Smooth muscle cell (in vitro differentiated cells): Measurements from ENCODE around the gene EFHD2. TPM values are rescaled to one million over a fixed set of nuclear protein-coding genes. Genes with fewer than 3 reads are reported as not detected.
A peak's percentile ranks its signal among the peaks of the same experiment; 100 is the strongest.

Experiments
- DNase-seq: peaks from one replicate; lab custom pipeline; 2025; ENCODE audit not compliant: unreplicated experiment; lab: John Stamatoyannopoulos, UW
- H2AFZ ChIP-seq: fragments of 200-600 bp; sonication (generic); 2 replicates; pipeline ENCODE4 v1.6.0; 2016; ENCODE audit warnings: antibody characterized with exemption, low read depth, mild to moderate bottlenecking
- H3F3A ChIP-seq: fragments of 200-600 bp; sonication (generic); 2 replicates; pipeline ENCODE4 v1.6.0; 2017; ENCODE audit warnings: antibody characterized with exemption, low read depth
- H3K27ac ChIP-seq: fragments of 200-600 bp; sonication (generic); 2 replicates; pipeline ENCODE4 v1.5.1; 2016; ENCODE audit warnings: low read depth, mild to moderate bottlenecking
- H3K27me3 ChIP-seq: fragments of 200-600 bp; sonication (generic); 2 replicates; pipeline ENCODE4 v1.6.1; 2016; ENCODE audit warnings: low read depth, mild to moderate bottlenecking
- H3K36me3 ChIP-seq: fragments of 200-600 bp; sonication (generic); 2 replicates; pipeline ENCODE4 v1.5.1; 2016; ENCODE audit warnings: low read depth
- H3K4me1 ChIP-seq: fragments of 200-600 bp; sonication (generic); 2 replicates; pipeline ENCODE4 v1.5.1; 2016; ENCODE audit warnings: low read depth
- H3K4me2 ChIP-seq: fragments of 200-600 bp; sonication (generic); 2 replicates; pipeline ENCODE4 v1.6.0; 2016; ENCODE audit warnings: mild to moderate bottlenecking
- H3K4me3 ChIP-seq: fragments of 200-600 bp; sonication (generic); 2 replicates; pipeline ENCODE4 v1.5.1; 2016; ENCODE audit warnings: mild to moderate bottlenecking
- H3K79me2 ChIP-seq: fragments of 200-600 bp; sonication (generic); 2 replicates; pipeline ENCODE4 v1.6.0; 2016; ENCODE audit warnings: low read depth, mild to moderate bottlenecking
- H3K9ac ChIP-seq: fragments of 200-600 bp; sonication (generic); 2 replicates; pipeline ENCODE4 v1.6.0; 2016; ENCODE audit warnings: low read depth
- H3K9me3 ChIP-seq: fragments of 200-600 bp; sonication (generic); replicated peaks from 2 replicates; pipeline ENCODE4 v1.5.1; 2016; ENCODE audit warnings: low read depth
- H4K20me1 ChIP-seq: fragments of 200-600 bp; sonication (generic); 2 replicates; pipeline ENCODE4 v1.6.0; 2016; ENCODE audit warnings: low read depth
- WGBS: methylation state at CpG from one replicate; pipeline ENCODE4 v1.1.7; 2016; ENCODE audit warnings: low lambda C conversion rate; 5-methylcytosine and 5-hydroxymethylcytosine counted together
- polyA plus RNA-seq: library from polyadenylated mRNA; unstranded; fragments of >200 nt; fragmentation: Nextera tagmentation; extraction: Ambion mirVana; gene quantifications from 2 replicates; pipeline ENCODE4 v1.2.1, GENCODE V29; 2016
- total RNA-seq: library from RNA; depleted of rRNA; stranded (reverse); fragments of >200 nt; gene quantifications from 2 replicates; pipeline ENCODE4 v1.2.3, GENCODE V29; 2014
- TF ChIP-seq, protein P1 (sequence below): fragments of 200-600 bp; sonication (generic); IDR thresholded peaks from 2 replicates; pipeline ENCODE4 v1.5.1; 2017; ENCODE audit warnings: borderline replicate concordance, mild to moderate bottlenecking, antibody characterized with exemption; ENCODE audit not compliant: insufficient read depth, poor library complexity, severe bottlenecking

The EFHD2 gene
- total and polyA plus RNA-seq, 2 experiments from 2014 or later, result 7.0 to 22.9 TPM

DNA sequence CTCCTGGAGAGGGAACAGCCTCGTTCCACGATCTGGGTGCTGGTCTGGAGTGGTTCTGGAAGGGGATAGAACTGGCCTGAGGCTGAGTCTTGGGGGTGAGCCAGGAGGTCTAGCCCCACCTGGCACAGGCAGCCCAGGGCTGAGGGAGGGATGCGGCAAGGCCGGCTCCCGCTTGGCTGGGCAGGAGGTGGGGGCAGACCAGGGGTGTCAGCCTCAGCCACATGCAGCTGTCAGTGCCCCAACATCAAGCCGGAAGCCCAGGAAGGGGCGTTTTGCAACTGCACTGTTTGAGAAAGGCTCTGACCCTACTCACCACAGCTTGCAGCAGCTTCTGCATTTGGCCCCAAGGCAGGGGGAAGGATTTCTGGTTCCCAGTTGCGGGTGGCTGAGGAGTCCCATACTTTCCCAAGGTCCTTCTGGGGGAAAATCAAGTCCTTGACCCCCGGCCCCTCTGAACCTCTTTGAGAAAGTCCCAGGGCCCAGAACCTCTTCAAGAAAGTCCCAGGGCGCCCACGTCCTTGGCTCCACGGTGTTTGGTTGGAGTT lies 2.0 kb downstream of the EFHD2 start:
- no peak overlapping the region for H3K27ac ChIP-seq
- H3K9me3 ChIP-seq, result no peaks in the 10 kb centered on the region
- peaks cover 10% of the 10 kb centered on the region for H3K4me1 ChIP-seq
- H3K4me2 ChIP-seq, result peak overlapping the region; percentile 94
- 60% methylated on average over 12 of the region's 12 CpGs for WGBS
- no peaks in the 10 kb centered on the region for H3K27me3 ChIP-seq
- no peak overlapping the region for H2AFZ ChIP-seq
- no peak overlapping the region for H3K9ac ChIP-seq
- no peaks in the 10 kb centered on the region for H3K79me2 ChIP-seq
- H3F3A ChIP-seq, result peaks cover 15% of the 10 kb centered on the region
- no peak for DNase-seq
- no peaks in the 10 kb centered on the region for H3K36me3 ChIP-seq
- H3K4me3 ChIP-seq, result peak overlapping the region; percentile 89
- TF ChIP-seq, protein P1, sequence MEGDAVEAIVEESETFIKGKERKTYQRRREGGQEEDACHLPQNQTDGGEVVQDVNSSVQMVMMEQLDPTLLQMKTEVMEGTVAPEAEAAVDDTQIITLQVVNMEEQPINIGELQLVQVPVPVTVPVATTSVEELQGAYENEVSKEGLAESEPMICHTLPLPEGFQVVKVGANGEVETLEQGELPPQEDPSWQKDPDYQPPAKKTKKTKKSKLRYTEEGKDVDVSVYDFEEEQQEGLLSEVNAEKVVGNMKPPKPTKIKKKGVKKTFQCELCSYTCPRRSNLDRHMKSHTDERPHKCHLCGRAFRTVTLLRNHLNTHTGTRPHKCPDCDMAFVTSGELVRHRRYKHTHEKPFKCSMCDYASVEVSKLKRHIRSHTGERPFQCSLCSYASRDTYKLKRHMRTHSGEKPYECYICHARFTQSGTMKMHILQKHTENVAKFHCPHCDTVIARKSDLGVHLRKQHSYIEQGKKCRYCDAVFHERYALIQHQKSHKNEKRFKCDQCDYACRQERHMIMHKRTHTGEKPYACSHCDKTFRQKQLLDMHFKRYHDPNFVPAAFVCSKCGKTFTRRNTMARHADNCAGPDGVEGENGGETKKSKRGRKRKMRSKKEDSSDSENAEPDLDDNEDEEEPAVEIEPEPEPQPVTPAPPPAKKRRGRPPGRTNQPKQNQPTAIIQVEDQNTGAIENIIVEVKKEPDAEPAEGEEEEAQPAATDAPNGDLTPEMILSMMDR, result no peak
- H4K20me1 ChIP-seq, result peaks cover 37% of the 10 kb centered on the region

DNA sequence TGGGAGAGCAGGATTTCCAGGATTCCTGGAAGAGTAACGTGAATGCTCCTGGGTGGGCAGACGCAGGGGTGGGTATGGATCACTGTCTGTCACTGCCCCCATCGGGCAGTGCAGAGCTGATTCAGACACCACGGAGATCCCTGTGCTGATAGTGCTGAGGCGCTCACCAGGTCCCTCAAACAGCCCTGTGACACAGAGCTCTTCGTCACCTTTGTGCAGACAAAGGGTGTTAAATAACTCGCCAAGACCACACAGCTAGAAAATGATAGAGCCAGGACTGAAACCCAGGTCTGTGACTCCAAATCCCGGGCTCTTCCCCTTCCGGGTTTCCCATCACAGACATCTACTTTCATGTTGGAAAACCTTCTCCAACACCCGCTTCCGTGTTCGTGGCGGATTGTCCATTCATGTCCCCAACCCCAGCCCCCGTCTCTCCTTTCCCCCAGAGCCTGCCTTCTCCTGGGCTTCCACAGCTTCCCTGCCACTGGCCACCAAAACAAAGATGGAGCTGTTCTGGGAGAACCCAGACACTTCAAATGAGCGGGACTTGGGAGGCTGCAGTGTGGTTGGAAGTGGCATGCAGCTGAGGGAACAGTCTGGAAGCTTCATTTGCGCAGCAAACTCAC lies 2.6 kb downstream of the EFHD2 start:
- Histone ChIP-seq H3K79me2 (no peaks in the 10 kb centered on the region), H3K9me3 (no peaks in the 10 kb centered on the region), H3K4me1 (peaks cover 10% of the 10 kb centered on the region), H3K4me2 (peak overlapping the region; percentile 94), H3F3A (peaks cover 15% of the 10 kb centered on the region), H3K27ac (no peak overlapping the region), H3K4me3 (peak overlapping the region; percentile 89), H3K27me3 (no peaks in the 10 kb centered on the region), H2AFZ (no peak overlapping the region), H3K36me3 (no peaks in the 10 kb centered on the region), H3K9ac (no peak overlapping the region), H4K20me1 (peaks cover 40% of the 10 kb centered on the region)
- DNase-seq, result no peak
- 62% methylated on average over 16 of the region's 16 CpGs for WGBS
- TF ChIP-seq, protein P1, result no peak

- Histone ChIP-seq H3K36me3 (no peaks in the 10 kb centered on the region), H3K4me1 (peaks cover 10% of the 10 kb centered on the region), H3K79me2 (no peaks in the 10 kb centered on the region), H3K9me3 (no peaks in the 10 kb centered on the region), H3F3A (peaks cover 11% of the 10 kb centered on the region), H3K4me3 (no peak overlapping the region), H3K4me2 (no peak overlapping the region), H3K27me3 (no peaks in the 10 kb centered on the region), H2AFZ (no peak overlapping the region), H3K9ac (no peak overlapping the region), H3K27ac (no peak overlapping the region), H4K20me1 (peaks cover 44% of the 10 kb centered on the region)
- TF ChIP-seq, protein P1, result no peak
- no peak for DNase-seq
- over 99% methylated on average over 11 of the region's 11 CpGs for WGBS
Measured at GRCh38 chr1:15412843-15413242, 3.2 kb downstream of the EFHD2 start.
